HG03159 (cell line): Measurements from ENCODE around the gene SMIM41.

Source experiments
- ATAC-seq: cut with Tn5 transposase; IDR thresholded peaks from one replicate; pipeline ENCODE4 v1.9.1; 2021; ENCODE audit warnings: mild to moderate bottlenecking, moderate library complexity; ENCODE audit not compliant: unreplicated experiment

The SMIM41 gene

GRCh38 chr12:52145228-52146088 lies 66.0 kb downstream of the SMIM41 start:
- ATAC-seq: no peak

GRCh38 chr12:52146089-52146821 lies 66.8 kb downstream of the SMIM41 start:
- ATAC-seq: no peak

- no peak for ATAC-seq
These were observed 67.4 kb downstream of the SMIM41 start for GRCh38 chr12:52146822-52147366.

DNA sequence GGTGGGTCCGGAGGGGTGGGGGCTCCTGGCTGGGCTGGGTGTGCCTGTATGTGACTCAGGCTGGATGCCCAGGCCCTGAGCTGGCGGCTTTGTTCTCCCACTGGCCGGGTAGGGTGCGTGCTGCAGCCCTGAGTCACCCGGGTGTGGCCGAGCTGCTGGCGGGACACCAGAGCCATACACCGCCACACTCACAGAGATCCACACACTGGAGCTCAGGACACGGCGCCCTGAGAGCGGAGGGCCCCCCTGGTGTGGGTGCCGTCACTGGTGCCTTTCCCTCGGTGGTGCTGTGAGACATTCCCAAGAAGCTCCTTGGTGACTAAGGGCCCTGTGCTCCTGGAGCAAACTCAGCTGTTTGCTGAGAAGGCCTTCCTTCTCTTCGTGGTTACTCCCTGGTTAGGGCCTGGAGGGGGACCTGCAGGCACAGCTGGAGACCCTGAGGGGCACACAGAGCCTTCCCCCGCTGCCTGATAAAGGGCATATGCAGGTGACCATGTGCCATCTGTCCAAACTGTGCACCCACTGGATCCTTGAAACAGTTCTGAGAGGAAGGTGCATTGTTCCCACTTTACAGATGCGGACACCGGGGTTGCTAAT lies 68.0 kb downstream of the SMIM41 start:
- ATAC-seq: no peak

GRCh38 chr12:52147964-52148463 lies 68.5 kb downstream of the SMIM41 start:
- no peak for ATAC-seq

DNA sequence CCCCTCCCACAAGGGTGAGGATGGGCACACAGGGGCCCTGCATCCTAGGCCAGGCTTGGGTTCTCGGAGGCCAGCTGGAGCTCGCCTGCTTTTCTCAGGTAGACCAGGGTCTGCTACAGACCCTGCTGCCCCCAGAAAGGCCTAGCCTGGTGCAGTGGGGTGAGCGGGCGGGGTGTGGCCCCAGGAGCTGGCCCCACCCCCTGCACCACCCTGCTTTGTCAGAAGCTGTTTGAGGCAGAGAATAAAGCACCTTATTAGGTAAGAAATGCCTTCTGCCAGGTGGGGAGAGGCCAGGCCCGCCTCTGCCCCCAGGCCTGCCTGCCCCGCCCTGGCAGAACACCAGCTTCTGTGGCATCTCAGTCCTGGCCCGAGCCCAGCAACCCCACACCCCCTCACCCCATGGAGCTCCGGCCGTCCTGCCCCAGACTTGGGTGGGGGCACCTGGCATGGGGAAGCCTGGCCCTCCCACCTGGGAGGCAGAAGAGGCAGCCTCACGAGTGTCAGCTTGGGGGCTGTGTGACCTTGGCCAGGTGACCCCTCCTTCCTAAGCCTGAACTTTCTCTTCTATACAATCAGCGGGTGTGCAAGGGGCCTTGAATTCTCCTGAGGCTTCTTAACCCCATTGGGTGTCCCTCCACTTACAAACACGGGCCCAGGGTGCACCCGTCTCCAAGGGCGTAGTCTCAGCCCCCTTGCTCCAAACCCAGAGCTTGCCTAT lies 69.1 kb downstream of the SMIM41 start:
- no peak for ATAC-seq

GRCh38 chr12:52149182-52149641 lies 69.7 kb downstream of the SMIM41 start:
- ATAC-seq: no peak

DNA sequence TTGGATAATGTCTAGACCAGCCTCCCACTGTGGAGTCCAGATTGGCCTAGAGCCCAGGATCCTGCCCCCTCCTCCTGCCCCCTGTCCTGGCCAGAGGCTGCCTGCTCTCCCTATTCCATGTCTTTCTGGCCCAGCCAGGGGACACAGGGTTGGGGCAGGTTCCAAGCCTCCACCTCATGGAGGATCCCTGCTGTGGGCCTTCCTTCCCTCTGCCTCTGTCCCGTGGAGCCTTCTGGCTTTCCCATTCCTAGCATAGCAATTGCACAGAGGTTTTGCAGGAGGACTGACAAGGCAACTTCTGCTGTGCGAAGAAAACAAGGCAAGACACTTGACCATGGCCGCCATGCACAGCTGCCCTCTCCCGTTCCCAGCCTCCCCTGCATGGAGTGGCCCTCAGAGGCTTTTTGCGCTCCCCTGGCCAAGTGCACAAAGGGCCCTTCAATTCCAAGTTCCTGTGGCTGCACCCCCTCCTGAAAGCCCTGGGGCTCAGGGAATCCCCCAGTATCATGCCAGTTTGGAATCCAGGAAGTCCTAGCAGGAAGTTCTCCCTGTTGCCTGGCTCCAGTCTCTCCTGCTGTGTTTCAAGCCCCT lies 70.2 kb downstream of the SMIM41 start:
- ATAC-seq: no peak

GRCh38 chr12:52151153-52151836 lies 71.8 kb downstream of the SMIM41 start:
- ATAC-seq: no peak

GRCh38 chr12:52151837-52152783 lies 72.6 kb downstream of the SMIM41 start:
- no peak for ATAC-seq

DNA sequence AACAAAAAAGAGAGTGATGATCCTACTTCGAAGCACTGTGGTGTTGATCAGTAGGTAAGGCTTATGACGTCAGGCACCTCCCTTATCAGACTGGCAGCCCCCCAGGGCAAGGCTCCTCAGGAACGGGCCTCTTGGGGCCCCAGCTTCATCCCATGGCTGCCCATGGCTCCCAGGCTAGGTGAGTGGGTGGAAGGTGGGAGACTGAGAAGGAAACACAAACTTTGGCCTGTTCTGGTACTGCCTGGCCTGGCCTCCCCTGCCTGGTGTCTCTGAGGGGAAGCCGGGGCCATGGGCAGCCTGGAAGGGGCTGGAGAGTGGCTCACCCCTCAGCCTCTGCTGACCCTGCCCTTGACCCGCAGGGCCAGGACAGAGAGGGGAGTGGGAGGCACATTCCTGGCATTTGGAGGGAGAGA lies 73.4 kb downstream of the SMIM41 start:
- no peak for ATAC-seq

GRCh38 chr12:52155048-52155868 lies 75.8 kb downstream of the SMIM41 start:
- ATAC-seq: no peak

- ATAC-seq: no peak
These were observed 76.8 kb downstream of the SMIM41 start for GRCh38 chr12:52156311-52156710.

DNA sequence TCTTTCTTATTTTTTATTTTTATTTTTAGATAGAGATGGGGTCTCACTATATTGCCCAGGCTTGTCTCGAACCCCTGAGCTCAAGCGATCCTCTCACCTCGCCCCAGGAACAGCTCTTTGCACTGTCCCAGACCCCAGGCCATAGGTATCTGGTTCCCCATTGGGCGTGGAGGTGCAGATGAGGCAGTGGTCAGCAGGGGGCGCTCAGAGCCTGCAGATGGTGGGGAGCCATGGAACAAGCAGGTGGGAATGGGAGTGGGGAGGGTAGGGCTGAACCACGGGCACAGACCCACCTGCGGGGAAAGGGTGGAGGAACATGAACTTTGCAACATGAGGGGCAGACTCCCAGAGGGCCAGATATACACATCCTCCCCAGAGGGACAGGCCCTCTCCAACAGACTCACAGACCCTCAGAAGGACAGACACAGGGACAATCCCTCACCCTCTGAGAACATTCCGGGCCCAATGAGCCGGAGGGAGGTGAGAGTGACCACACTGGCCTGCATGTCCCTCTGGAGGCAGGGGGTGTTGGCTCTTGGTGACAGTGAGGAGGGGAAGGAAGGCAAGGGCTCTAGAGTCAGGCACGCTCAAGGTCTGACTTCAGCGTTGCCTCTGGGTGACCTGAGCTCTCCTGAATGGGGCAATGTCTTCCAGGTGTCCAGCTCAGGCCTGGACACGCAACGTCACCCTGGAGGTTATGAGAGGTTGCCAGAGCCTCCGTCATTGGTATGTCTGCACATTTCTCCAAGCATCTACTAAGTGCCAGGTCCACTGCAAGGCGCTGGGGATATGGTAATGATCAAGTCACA lies 77.5 kb downstream of the SMIM41 start:
- no peak for ATAC-seq

DNA sequence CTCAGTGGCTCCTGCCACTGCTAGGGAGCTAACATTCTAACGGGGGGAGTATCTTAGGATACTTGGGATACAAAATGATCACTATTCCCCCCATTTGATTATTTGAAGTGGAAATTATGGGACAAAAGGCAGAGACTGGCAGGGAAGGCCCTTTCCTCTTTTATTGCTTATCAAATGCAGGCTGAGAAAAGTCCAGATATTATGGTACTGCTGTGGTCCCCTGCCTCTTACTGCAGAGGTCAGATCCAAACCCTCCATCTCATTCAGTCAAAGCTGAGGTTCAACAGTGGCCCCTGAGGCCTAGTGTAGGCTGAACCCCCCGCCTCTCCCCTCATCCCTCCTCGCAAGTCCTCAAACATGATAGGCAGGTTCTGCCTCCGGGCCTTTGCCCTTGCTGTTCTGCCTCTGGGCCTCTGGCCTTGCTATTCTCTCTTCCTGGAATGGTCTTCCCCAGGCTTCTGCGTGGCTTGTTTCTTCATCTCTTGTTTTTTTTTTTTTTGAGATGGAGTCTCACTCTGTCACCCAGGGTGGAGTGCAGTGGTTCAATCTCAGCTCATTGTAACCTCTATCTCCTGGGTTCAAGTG lies 78.2 kb downstream of the SMIM41 start:
- ATAC-seq: no peak
